OCI-LY7 (cell line): ENCODE results near the gene IGSF9. TPM values are rescaled to one million over a fixed set of nuclear protein-coding genes. Genes with fewer than 3 reads are reported as not detected.

Experiments
- BruUV-seq: library from RNA; stranded (reverse); fragments of 400-500 nt; replicated peaks from 2 replicates; lab custom pipeline; 2021; lab: Mats Ljungman, UMichigan
- CTCF ChIA-PET: fragments of 300-600 bp; sonication (Branson Sonifier 250); formaldehyde crosslinking; loops from one replicate; lab custom pipeline; 2022; ENCODE audit warnings: antibody characterized with exemption; ENCODE audit not compliant: unreplicated experiment; lab: Charles Lee
- POLR2A ChIA-PET: fragments of 300-600 bp; sonication (Branson Sonifier 250); formaldehyde crosslinking; loops from one replicate; lab custom pipeline; 2022; ENCODE audit warnings: antibody characterized with exemption; lab: Charles Lee
- DNase-seq: peaks from one replicate; pipeline ENCODE4 v3.0.0-alpha.2; 2015; ENCODE audit warnings: low spot score
- H2AFZ ChIP-seq: fragments of 200-600 bp; sonication (generic), shearing (Covaris generic); 2 replicates; pipeline ENCODE4 v1.6.1; 2014; ENCODE audit warnings: mild to moderate bottlenecking, antibody characterized with exemption, low read length, moderate library complexity
- H3K27ac ChIP-seq: fragments of 200-600 bp; sonication (generic); 2 replicates; pipeline ENCODE4 v1.5.1; 2014; ENCODE audit warnings: mixed run types, low read depth, mild to moderate bottlenecking, moderate library complexity, low read length, inconsistent platforms; ENCODE audit not compliant: poor library complexity, severe bottlenecking
- H3K36me3 ChIP-seq: fragments of 200-600 bp; sonication (generic); 2 replicates; pipeline ENCODE4 v1.6.1; 2014; ENCODE audit warnings: mild to moderate bottlenecking, antibody characterized with exemption, low read length, moderate library complexity, mixed read lengths; ENCODE audit not compliant: insufficient read depth
- H3K4me1 ChIP-seq: fragments of 200-600 bp; sonication (generic); 2 replicates; pipeline ENCODE4 v1.5.1; 2014; ENCODE audit warnings: mild to moderate bottlenecking, low read length; ENCODE audit not compliant: insufficient read depth, poor library complexity, severe bottlenecking
- H3K4me2 ChIP-seq: fragments of 200-600 bp; sonication (generic); 2 replicates; pipeline ENCODE4 v1.6.1; 2014; ENCODE audit warnings: mild to moderate bottlenecking, low read length
- H3K4me3 ChIP-seq: fragments of 200-600 bp; sonication (generic); 2 replicates; pipeline ENCODE4 v1.5.1; 2014; ENCODE audit warnings: mild to moderate bottlenecking, low read depth, low read length; ENCODE audit not compliant: poor library complexity, severe bottlenecking
- H3K79me2 ChIP-seq: fragments of 200-600 bp; sonication (generic); 2 replicates; pipeline ENCODE4 v1.6.1; 2016; ENCODE audit warnings: low read depth, mild to moderate bottlenecking, low read length, moderate library complexity, mixed read lengths; ENCODE audit not compliant: insufficient read depth
- H3K9me2 ChIP-seq: fragments of 200-600 bp; sonication (generic); 2 replicates; pipeline ENCODE4 v1.6.1; 2016; ENCODE audit warnings: mild to moderate bottlenecking, low read length, mixed read lengths; ENCODE audit not compliant: insufficient read depth
- H3K9me3 ChIP-seq: fragments of 200-600 bp; sonication (generic); 2 replicates; pipeline ENCODE4 v1.6.1; 2014; ENCODE audit warnings: mild to moderate bottlenecking, mixed run types, low read length, mixed read lengths
- H4K20me1 ChIP-seq: fragments of 200-600 bp; sonication (generic); 2 replicates; pipeline ENCODE4 v1.6.1; 2014; ENCODE audit warnings: mild to moderate bottlenecking, antibody characterized with exemption, low read length, moderate library complexity, mixed read lengths; ENCODE audit not compliant: insufficient read depth
- EZH2phosphoT487 ChIP-seq: fragments of 200-600 bp; sonication (generic); IDR thresholded peaks from 2 replicates; pipeline ENCODE4 v1.6.1; 2018; ENCODE audit warnings: low read depth, borderline replicate concordance, mild to moderate bottlenecking, mixed run types, antibody characterized with exemption, low read length, moderate library complexity, mixed read lengths
- intact Hi-C: fragments of 100-400 bp; cut with micrococcal nuclease; formaldehyde crosslinking; loops from one replicate; pipeline ENCODE4 v1.10.0; 2022; ENCODE audit not compliant: unreplicated experiment
- total RNA-seq, 2 experiments: library from RNA; depleted of rRNA in 1 of 2; stranded (reverse); fragments of >200 nt in 1 of 2; shearing (Covaris generic) in 1 of 2; gene quantifications; 2 replicates each; pipeline ENCODE4 v1.2.3, GENCODE V29; 2014 to 2022
- TF ChIP-seq, protein P1 (sequence below): fragments of 200-600 bp; sonication (generic); conservative IDR thresholded peaks from 2 replicates; pipeline ENCODE4 v1.5.1; 2014; ENCODE audit warnings: mild to moderate bottlenecking, antibody characterized with exemption, low read length, moderate library complexity, mixed read lengths

IGSF9 gene
- total RNA-seq, 2 experiments from 2014 or later: not detected

DNA sequence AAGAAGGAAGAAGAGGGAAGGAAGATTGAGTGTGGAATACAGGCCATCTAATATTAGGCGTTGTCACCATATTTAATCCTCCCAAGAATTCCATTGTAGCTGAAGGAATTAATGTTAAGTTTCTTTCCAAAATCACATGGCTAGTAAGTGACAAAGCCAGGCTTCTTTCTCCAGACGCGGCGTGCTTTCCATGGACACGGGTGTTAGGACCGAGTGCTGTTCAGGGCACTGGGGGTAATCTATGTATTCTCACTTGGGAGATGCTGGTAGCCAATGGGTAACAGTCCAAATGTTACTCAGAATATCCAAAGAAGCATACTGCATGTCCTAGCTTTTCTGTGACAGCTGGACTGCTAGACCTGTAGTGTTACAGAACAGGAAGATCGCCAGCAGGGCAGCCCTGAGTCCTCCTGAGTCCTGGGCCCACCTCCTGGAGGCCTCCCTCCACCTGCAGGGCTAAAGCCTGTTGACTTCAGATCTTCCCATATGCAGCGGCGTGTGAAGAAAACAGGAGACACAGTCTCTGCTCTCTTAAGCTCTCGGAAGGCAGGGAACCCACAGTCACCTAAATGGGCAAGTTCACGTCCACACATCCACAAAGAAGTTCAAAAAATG, 5.3 kb downstream of the IGSF9 start:
- no peak overlapping the region for H2AFZ ChIP-seq
- no peaks in the 10 kb centered on the region; the same call in 1 of the 2 replicates for H4K20me1 ChIP-seq
- no peaks in the 10 kb centered on the region for H3K9me2 ChIP-seq
- no peak overlapping the region for H3K27ac ChIP-seq
- no peak overlapping the region for H3K4me2 ChIP-seq
- ChIA-PET POLR2A (no interaction called here), CTCF (interaction anchor here (1.3 kb wide), 1 partner anchor 68 kb away, joined by 6 read pairs; no protein-coding TSS in a partner anchor)
- no peaks in the 10 kb centered on the region for H3K9me3 ChIP-seq
- H3K4me1 ChIP-seq: peaks cover 8% of the 10 kb centered on the region
- no peak for DNase-seq
- no peak for TF ChIP-seq EZH2phosphoT487
- TF ChIP-seq, protein P1, sequence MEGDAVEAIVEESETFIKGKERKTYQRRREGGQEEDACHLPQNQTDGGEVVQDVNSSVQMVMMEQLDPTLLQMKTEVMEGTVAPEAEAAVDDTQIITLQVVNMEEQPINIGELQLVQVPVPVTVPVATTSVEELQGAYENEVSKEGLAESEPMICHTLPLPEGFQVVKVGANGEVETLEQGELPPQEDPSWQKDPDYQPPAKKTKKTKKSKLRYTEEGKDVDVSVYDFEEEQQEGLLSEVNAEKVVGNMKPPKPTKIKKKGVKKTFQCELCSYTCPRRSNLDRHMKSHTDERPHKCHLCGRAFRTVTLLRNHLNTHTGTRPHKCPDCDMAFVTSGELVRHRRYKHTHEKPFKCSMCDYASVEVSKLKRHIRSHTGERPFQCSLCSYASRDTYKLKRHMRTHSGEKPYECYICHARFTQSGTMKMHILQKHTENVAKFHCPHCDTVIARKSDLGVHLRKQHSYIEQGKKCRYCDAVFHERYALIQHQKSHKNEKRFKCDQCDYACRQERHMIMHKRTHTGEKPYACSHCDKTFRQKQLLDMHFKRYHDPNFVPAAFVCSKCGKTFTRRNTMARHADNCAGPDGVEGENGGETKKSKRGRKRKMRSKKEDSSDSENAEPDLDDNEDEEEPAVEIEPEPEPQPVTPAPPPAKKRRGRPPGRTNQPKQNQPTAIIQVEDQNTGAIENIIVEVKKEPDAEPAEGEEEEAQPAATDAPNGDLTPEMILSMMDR: no peak
- H3K4me3 ChIP-seq: no peak overlapping the region
- no peaks in the 10 kb centered on the region for H3K36me3 ChIP-seq
- intact Hi-C loops: no loop called here
- BruUV-seq: no TSS peak
- H3K79me2 ChIP-seq: no peaks in the 10 kb centered on the region

DNA sequence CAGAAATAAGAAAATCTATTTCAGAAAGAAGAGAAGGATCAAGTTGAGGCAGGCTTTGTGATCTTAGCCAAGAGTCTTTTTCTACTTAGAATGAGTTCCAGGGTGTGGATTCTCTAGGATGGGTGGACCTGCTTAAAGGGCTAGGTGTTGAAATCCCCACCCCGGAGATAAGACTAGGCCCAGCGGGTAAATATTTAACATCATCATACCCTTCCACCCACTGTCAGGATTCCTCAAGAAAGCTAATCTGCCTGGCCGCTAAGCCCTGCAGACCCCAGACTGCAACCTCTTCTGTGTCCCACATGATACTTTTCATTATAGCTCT, 5.8 kb downstream of the IGSF9 start:
- no TSS peak for BruUV-seq
- no peak for DNase-seq
- Histone ChIP-seq H2AFZ (no peak overlapping the region), H3K27ac (no peak overlapping the region), H4K20me1 (no peaks in the 10 kb centered on the region; the same call in 1 of the 2 replicates), H3K79me2 (no peaks in the 10 kb centered on the region), H3K36me3 (no peaks in the 10 kb centered on the region), H3K4me3 (no peak overlapping the region), H3K9me2 (no peaks in the 10 kb centered on the region), H3K4me2 (no peak overlapping the region), H3K4me1 (peaks cover 8% of the 10 kb centered on the region), H3K9me3 (no peaks in the 10 kb centered on the region)
- POLR2A ChIA-PET: interaction anchor here (0.7 kb wide), 1 partner anchor 941 kb away, joined by 3 read pairs; no protein-coding TSS in a partner anchor
- TF ChIP-seq, protein P1: no peak
- no peak for TF ChIP-seq EZH2phosphoT487
- CTCF ChIA-PET: interaction anchor here (1.3 kb wide), 1 partner anchor 68 kb away, joined by 6 read pairs; no protein-coding TSS in a partner anchor
- intact Hi-C loops: no loop called here
